CD4-positive, CD25-positive, alpha-beta regulatory T cell (primary cell): ENCODE measurements around the gene DCST2. TPM values are rescaled to one million over a fixed set of nuclear protein-coding genes. Genes with fewer than 3 reads are reported as not detected.
"Not testable (repeated sequence)": the region's sequence is repeated elsewhere in the genome, so short reads cannot be mapped to it uniquely, and the experiment has no call there.

Experiments used
- ATAC-seq, 2 donors: fragments of 150-1000 bp; cut with Tn5 transposase; one replicate each; pipeline ENCODE4 v1.10.0; 2021; ENCODE audit warnings: low read depth in 2 of 2, moderate number of reproducible peaks in 2 of 2, moderate library complexity in 1 of 2
- DNase-seq, 3 donors: peaks; one replicate each; pipeline versions ENCODE4 v3.0.0 to v3.0.0-alpha.2; 2012 to 2022; ENCODE audit warnings: mixed read lengths in 1 of 3
- H3K27ac ChIP-seq: one replicate; pipeline ENCODE4 v1.7.0; 2013; ENCODE audit warnings: mild to moderate bottlenecking, low read length; ENCODE audit not compliant: insufficient read depth, poor library complexity, severe bottlenecking
- H3K27me3 ChIP-seq: one replicate; pipeline ENCODE4 v1.7.0; 2013; ENCODE audit warnings: low read length; ENCODE audit not compliant: control insufficient read depth, insufficient read depth
- H3K36me3 ChIP-seq: one replicate; pipeline ENCODE4 v1.7.0; 2013; ENCODE audit warnings: mild to moderate bottlenecking, low read length, moderate library complexity; ENCODE audit not compliant: control insufficient read depth, insufficient read depth
- H3K4me1 ChIP-seq: 2 replicates; pipeline ENCODE4 v1.7.0; 2013; ENCODE audit warnings: mild to moderate bottlenecking, low read length; ENCODE audit not compliant: insufficient read depth, control insufficient read depth, poor library complexity, severe bottlenecking
- H3K4me3 ChIP-seq: one replicate; pipeline ENCODE4 v1.7.0; 2013; ENCODE audit warnings: low read depth, mild to moderate bottlenecking, low read length, moderate library complexity
- H3K9me3 ChIP-seq, 2 experiments: 1 replicate in 1 of 2; 2 replicates in 1 of 2; pipeline ENCODE4 v1.7.0; 2013; ENCODE audit warnings: low read length in 2 of 2, mild to moderate bottlenecking in 1 of 2, moderate library complexity in 1 of 2; ENCODE audit not compliant: control insufficient read depth in 2 of 2
- H3K27ac Mint-ChIP-seq, 3 donors: one replicate each; pipeline ENCODE4 v1.8.0; 2020 to 2022; ENCODE audit warnings: mild to moderate bottlenecking in 3 of 3, mixed read lengths in 3 of 3, moderate library complexity in 2 of 3
- H3K27me3 Mint-ChIP-seq: one replicate; pipeline ENCODE4 v1.8.0; 2022; ENCODE audit warnings: mild to moderate bottlenecking, mixed read lengths
- H3K36me3 Mint-ChIP-seq: one replicate; pipeline ENCODE4 v1.8.0; 2020; ENCODE audit warnings: mixed read lengths
- H3K4me1 Mint-ChIP-seq, 4 donors: one replicate each; pipeline ENCODE4 v1.8.0; 2020 to 2022; ENCODE audit warnings: mixed read lengths in 4 of 4, mild to moderate bottlenecking in 1 of 4
- H3K4me3 Mint-ChIP-seq, 4 donors: one replicate each; pipeline ENCODE4 v1.8.0; 2020 to 2022; ENCODE audit warnings: mild to moderate bottlenecking in 4 of 4, mixed read lengths in 4 of 4, moderate library complexity in 3 of 4
- H3K9me3 Mint-ChIP-seq, 7 donors: one replicate each; pipeline ENCODE4 v1.8.0; 2020 to 2022; ENCODE audit warnings: mixed read lengths in 7 of 7, mild to moderate bottlenecking in 3 of 7, moderate library complexity in 2 of 7
- polyA plus RNA-seq, 4 donors: library from polyadenylated mRNA; unstranded; fragments of 300-500 nt; fragmentation: Illumina TruSeq; gene quantifications; one replicate each; pipeline ENCODE4 v1.2.3, GENCODE V29; 2021
- total RNA-seq: library from RNA; stranded (reverse); gene quantifications from one replicate; pipeline ENCODE4 v1.2.3, GENCODE V29; 2022

DCST2 gene
- total and polyA plus RNA-seq, 5 donors from 2014 or later, result 1.4 TPM; not detected in 4

GRCh38 chr1:154986736-154987135 is 46.8 kb downstream of the DCST2 start:
- Mint-ChIP-seq H3K4me1 (peaks cover 0 to 18% (median 10%) of the 10 kb centered on the region in 4 donors), H3K4me3 (peak overlapping the region in 1 of 4 donors; percentile 43), H3K27ac (peak overlapping the region in 1 of 3 donors; percentile 48), H3K36me3 (peaks cover 10% of the 10 kb centered on the region)
- not testable (repeated sequence) for ATAC-seq, H3K4me3 ChIP-seq, H3K9me3 Mint-ChIP-seq, DNase-seq, H3K9me3 ChIP-seq, H3K27ac ChIP-seq, H3K27me3 ChIP-seq, H3K27me3 Mint-ChIP-seq
- Histone ChIP-seq H3K4me1 (peaks cover 30% of the 10 kb centered on the region), H3K36me3 (peaks cover 30% of the 10 kb centered on the region)

GRCh38 chr1:154983776-154984466 is 49.7 kb downstream of the DCST2 start:
- H3K9me3 Mint-ChIP-seq, result no peaks in the 10 kb centered on the region
- no peaks in the 10 kb centered on the region for H3K27me3 Mint-ChIP-seq
- ATAC-seq, result no peak
- H3K36me3 ChIP-seq, result peaks cover 12% of the 10 kb centered on the region
- peak overlapping the region; percentile 85 for H3K27ac ChIP-seq
- peaks cover 30% of the 10 kb centered on the region for H3K4me1 ChIP-seq
- no peaks in the 10 kb centered on the region for H3K9me3 ChIP-seq
- H3K27ac Mint-ChIP-seq, result no peak overlapping the region
- H3K36me3 Mint-ChIP-seq, result peaks cover 8% of the 10 kb centered on the region
- DNase-seq, result no peak
- peak overlapping the region; percentile 98 for H3K4me3 ChIP-seq
- peaks cover 0 to 13% (median 7%) of the 10 kb centered on the region in 4 donors for H3K4me1 Mint-ChIP-seq
- H3K27me3 ChIP-seq, result no peaks in the 10 kb centered on the region
- no peak overlapping the region for H3K4me3 Mint-ChIP-seq

GRCh38 chr1:154982897-154983648 is 50.5 kb downstream of the DCST2 start, which contains the start of gene FLAD1:
Gene FLAD1 (plus strand): TSS chr1:154983344. CDS start chr1:154983695, 351 bp downstream.
- peak; percentile 95 to 100 (median 95) for DNase-seq
- Histone ChIP-seq H3K36me3 (peaks cover 5% of the 10 kb centered on the region), H3K4me1 (peaks cover 30% of the 10 kb centered on the region), H3K4me3 (peak within 1 kb of the TSS; percentile 98), H3K27me3 (no peaks in the 10 kb centered on the region), H3K27ac (peak within 1 kb of the TSS; percentile 85), H3K9me3 (no peaks in the 10 kb centered on the region)
- Mint-ChIP-seq H3K4me3 (no peak within 1 kb of the TSS), H3K27me3 (no peaks in the 10 kb centered on the region), H3K36me3 (peaks cover 3% of the 10 kb centered on the region), H3K27ac (no peak within 1 kb of the TSS), H3K9me3 (no peaks in the 10 kb centered on the region), H3K4me1 (peaks cover 0 to 7% (median 3%) of the 10 kb centered on the region in 4 donors)
- peak; percentile 100 for ATAC-seq

- no peaks in the 10 kb centered on the region for H3K9me3 ChIP-seq
- H3K27me3 Mint-ChIP-seq, result no peaks in the 10 kb centered on the region
- H3K36me3 ChIP-seq, result no peaks in the 10 kb centered on the region
- peaks cover 0 to 6% (median 2%) of the 10 kb centered on the region in 4 donors for H3K4me1 Mint-ChIP-seq
- no peak for DNase-seq
- H3K4me1 ChIP-seq, result peaks cover 30% of the 10 kb centered on the region
- H3K27me3 ChIP-seq, result no peaks in the 10 kb centered on the region
- H3K4me3 Mint-ChIP-seq, result no peak overlapping the region
- no peak overlapping the region for H3K27ac Mint-ChIP-seq
- H3K36me3 Mint-ChIP-seq, result peaks cover 3% of the 10 kb centered on the region
- peak overlapping the region; percentile 98 for H3K4me3 ChIP-seq
- H3K27ac ChIP-seq, result peak overlapping the region; percentile 85
- no peak for ATAC-seq
- H3K9me3 Mint-ChIP-seq, result no peaks in the 10 kb centered on the region
Measured at GRCh38 chr1:154982341-154982740, 51.2 kb downstream of the DCST2 start.

GRCh38 chr1:154978360-154978759 is 55.2 kb downstream of the DCST2 start:
- Histone ChIP-seq H3K9me3 (no peaks in the 10 kb centered on the region), H3K27ac (no peak overlapping the region), H3K36me3 (no peaks in the 10 kb centered on the region), H3K27me3 (no peaks in the 10 kb centered on the region), H3K4me1 (peaks cover 30% of the 10 kb centered on the region), H3K4me3 (no peak overlapping the region)
- Mint-ChIP-seq H3K4me1 (peaks cover 0 to 6% (median 3%) of the 10 kb centered on the region in 4 donors), H3K36me3 (peaks cover 3% of the 10 kb centered on the region), H3K4me3 (no peak overlapping the region), H3K27ac (no peak overlapping the region), H3K27me3 (no peaks in the 10 kb centered on the region), H3K9me3 (no peaks in the 10 kb centered on the region)
- no peak for ATAC-seq
- no peak for DNase-seq

- peaks cover 33% of the 10 kb centered on the region for H3K4me1 ChIP-seq
- not testable (repeated sequence) for ATAC-seq, H3K27ac ChIP-seq, H3K4me3 ChIP-seq, H3K4me1 Mint-ChIP-seq, H3K9me3 Mint-ChIP-seq, H3K27me3 ChIP-seq, H3K36me3 Mint-ChIP-seq, DNase-seq, H3K9me3 ChIP-seq, H3K36me3 ChIP-seq, H3K27me3 Mint-ChIP-seq
- Mint-ChIP-seq H3K27ac (peak overlapping the region in 1 of 3 donors; percentile 48), H3K4me3 (peak overlapping the region in 3 of 4 donors; percentile 20 to 35 (median 22))
Measured at GRCh38 chr1:154977762-154978161, 55.8 kb downstream of the DCST2 start.

GRCh38 chr1:154975409-154976059 is 58.0 kb downstream of the DCST2 start:
- Mint-ChIP-seq H3K27ac (no peak overlapping the region), H3K4me3 (no peak overlapping the region), H3K4me1 (peaks cover 0 to 27% (median 21%) of the 10 kb centered on the region in 4 donors), H3K9me3 (no peaks in the 10 kb centered on the region), H3K36me3 (peaks cover 7% of the 10 kb centered on the region), H3K27me3 (no peaks in the 10 kb centered on the region)
- no peaks in the 10 kb centered on the region for H3K27me3 ChIP-seq
- no peak for ATAC-seq
- peak overlapping the region; percentile 95 for H3K4me3 ChIP-seq
- no peaks in the 10 kb centered on the region for H3K9me3 ChIP-seq
- H3K27ac ChIP-seq, result peak overlapping the region; percentile 98
- peaks cover 47% of the 10 kb centered on the region for H3K4me1 ChIP-seq
- DNase-seq, result peak; percentile 38 to 75 (median 48)
- H3K36me3 ChIP-seq, result no peaks in the 10 kb centered on the region
